ENCODE measurements around the gene RMI2.

RMI2 gene

GRCh38 chr16:11319529-11320146 lies 25.6 kb upstream of the RMI2 start:
- ATAC-seq = no peak
- no peak overlapping the region for H3K4me3 Mint-ChIP-seq
- no peaks in the 10 kb centered on the region for H3K36me3 Mint-ChIP-seq
- no peaks in the 10 kb centered on the region for H3K9me3 Mint-ChIP-seq
- peaks cover 8% of the 10 kb centered on the region for H3K4me1 Mint-ChIP-seq
- H3K27ac Mint-ChIP-seq = no peak overlapping the region
- DNase-seq (ENCODE audit: low spot score in 2 of 2) = no peak

GRCh38 chr16:11320170-11320569 lies 25.1 kb upstream of the RMI2 start:
- Mint-ChIP-seq H3K4me3 (no peak overlapping the region), H3K27ac (no peak overlapping the region), H3K9me3 (no peaks in the 10 kb centered on the region), H3K36me3 (no peaks in the 10 kb centered on the region), H3K4me1 (peaks cover 13% of the 10 kb centered on the region)
- DNase-seq (ENCODE audit: low spot score in 2 of 2) = no peak
- no peak for ATAC-seq

GRCh38 chr16:11321662-11322061 lies 23.6 kb upstream of the RMI2 start:
- no peaks in the 10 kb centered on the region for H3K9me3 Mint-ChIP-seq
- DNase-seq (ENCODE audit: low spot score in 2 of 2) (no peak), ATAC-seq (no peak)
- H3K36me3 Mint-ChIP-seq = no peaks in the 10 kb centered on the region
- H3K27ac Mint-ChIP-seq = no peak overlapping the region
- H3K4me3 Mint-ChIP-seq = no peak overlapping the region
- peaks cover 24% of the 10 kb centered on the region for H3K4me1 Mint-ChIP-seq

- Mint-ChIP-seq H3K4me1 (peaks cover 35% of the 10 kb centered on the region), H3K27ac (peak overlapping the region; percentile 32)
Observed at GRCh38 chr16:11322823-11323222, 22.4 kb upstream of the RMI2 start.

GRCh38 chr16:11323551-11324336 lies 21.5 kb upstream of the RMI2 start:
- Mint-ChIP-seq H3K27ac (no peak overlapping the region), H3K9me3 (no peaks in the 10 kb centered on the region), H3K4me1 (peaks cover 41% of the 10 kb centered on the region), H3K4me3 (no peak overlapping the region), H3K36me3 (peaks cover 6% of the 10 kb centered on the region)
- DNase-seq (ENCODE audit: low spot score in 2 of 2) (no peak), ATAC-seq (no peak)

More at GRCh38 chr16:11322823-11323222, 22.4 kb upstream of the RMI2 start:
- Mint-ChIP-seq H3K36me3 (peaks cover 6% of the 10 kb centered on the region), H3K9me3 (no peaks in the 10 kb centered on the region), H3K4me3 (no peak overlapping the region)
- no peak for DNase-seq (ENCODE audit: low spot score in 2 of 2)
- no peak for ATAC-seq

- no peaks in the 10 kb centered on the region for H3K9me3 Mint-ChIP-seq
- H3K36me3 Mint-ChIP-seq = peaks cover 6% of the 10 kb centered on the region
- DNase-seq (ENCODE audit: low spot score in 2 of 2) (peak in 1 of 2 donors; percentile 70), ATAC-seq (peak; percentile 62)
- peaks cover 43% of the 10 kb centered on the region for H3K4me1 Mint-ChIP-seq
- H3K4me3 Mint-ChIP-seq = no peak overlapping the region
- peak overlapping the region; percentile 30 for H3K27ac Mint-ChIP-seq
Observed at GRCh38 chr16:11325404-11326083, 19.7 kb upstream of the RMI2 start.

GRCh38 chr16:11326084-11326736 lies 19.0 kb upstream of the RMI2 start:
- peaks cover 43% of the 10 kb centered on the region for H3K4me1 Mint-ChIP-seq
- DNase-seq (ENCODE audit: low spot score in 2 of 2) = no peak
- no peak overlapping the region for H3K4me3 Mint-ChIP-seq
- ATAC-seq = peak; percentile 2
- H3K36me3 Mint-ChIP-seq = peaks cover 6% of the 10 kb centered on the region
- no peaks in the 10 kb centered on the region for H3K9me3 Mint-ChIP-seq
- peak overlapping the region; percentile 5 for H3K27ac Mint-ChIP-seq

GRCh38 chr16:11326737-11327276 lies 18.5 kb upstream of the RMI2 start:
- H3K4me3 Mint-ChIP-seq = peak overlapping the region; percentile 64
- peaks cover 43% of the 10 kb centered on the region for H3K4me1 Mint-ChIP-seq
- H3K36me3 Mint-ChIP-seq = peaks cover 6% of the 10 kb centered on the region
- H3K27ac Mint-ChIP-seq = peak overlapping the region; percentile 5
- no peaks in the 10 kb centered on the region for H3K9me3 Mint-ChIP-seq
- ATAC-seq (no peak), DNase-seq (ENCODE audit: low spot score in 2 of 2) (no peak)

- H3K9me3 Mint-ChIP-seq = no peaks in the 10 kb centered on the region
- peaks cover 6% of the 10 kb centered on the region for H3K36me3 Mint-ChIP-seq
- peak; percentile 41 for ATAC-seq
- peaks cover 43% of the 10 kb centered on the region for H3K4me1 Mint-ChIP-seq
- peak overlapping the region; percentile 5 for H3K27ac Mint-ChIP-seq
- H3K4me3 Mint-ChIP-seq = peak overlapping the region; percentile 64
- peak in 1 of 2 donors; percentile 66 for DNase-seq (ENCODE audit: low spot score in 2 of 2)
Observed at GRCh38 chr16:11327277-11328171, 17.7 kb upstream of the RMI2 start.

- Mint-ChIP-seq H3K27ac (peak overlapping the region; percentile 5), H3K9me3 (no peaks in the 10 kb centered on the region), H3K4me1 (peaks cover 43% of the 10 kb centered on the region), H3K36me3 (peaks cover 6% of the 10 kb centered on the region), H3K4me3 (peak overlapping the region; percentile 64)
- ATAC-seq (peak; percentile 86), DNase-seq (ENCODE audit: low spot score in 2 of 2) (peak; percentile 28 to 75)
Observed at GRCh38 chr16:11328172-11329070, 16.8 kb upstream of the RMI2 start.

GRCh38 chr16:11329071-11329491 lies 16.2 kb upstream of the RMI2 start:
- Mint-ChIP-seq H3K36me3 (peaks cover 6% of the 10 kb centered on the region), H3K27ac (peak overlapping the region; percentile 5), H3K4me3 (peak overlapping the region; percentile 64), H3K9me3 (no peaks in the 10 kb centered on the region), H3K4me1 (peaks cover 43% of the 10 kb centered on the region)
- DNase-seq (ENCODE audit: low spot score in 2 of 2) (no peak), ATAC-seq (no peak)

GRCh38 chr16:11329891-11330290 lies 15.4 kb upstream of the RMI2 start:
- no peak overlapping the region for H3K27ac Mint-ChIP-seq

GRCh38 chr16:11330526-11331237 lies 14.6 kb upstream of the RMI2 start:
- Mint-ChIP-seq H3K4me1 (peaks cover 31% of the 10 kb centered on the region), H3K4me3 (no peak overlapping the region), H3K36me3 (peaks cover 6% of the 10 kb centered on the region), H3K27ac (no peak overlapping the region), H3K9me3 (no peaks in the 10 kb centered on the region)
- DNase-seq (ENCODE audit: low spot score in 2 of 2) (no peak), ATAC-seq (no peak)

More at GRCh38 chr16:11329891-11330290, 15.4 kb upstream of the RMI2 start:
- Mint-ChIP-seq H3K36me3 (peaks cover 6% of the 10 kb centered on the region), H3K9me3 (no peaks in the 10 kb centered on the region), H3K4me3 (no peak overlapping the region), H3K4me1 (peaks cover 39% of the 10 kb centered on the region)
- DNase-seq (ENCODE audit: low spot score in 2 of 2) (no peak), ATAC-seq (no peak)

Measured in stimulated activated effector memory CD8-positive, alpha-beta T cell treated with anti-CD3 and anti-CD28 coated beads, Interleukin-12 subunit alpha, Interleukin-12 subunit beta, amount 100 ng/mL, for 72 hours (primary cell).